ENCODE results near the gene LDB1.

DNA sequence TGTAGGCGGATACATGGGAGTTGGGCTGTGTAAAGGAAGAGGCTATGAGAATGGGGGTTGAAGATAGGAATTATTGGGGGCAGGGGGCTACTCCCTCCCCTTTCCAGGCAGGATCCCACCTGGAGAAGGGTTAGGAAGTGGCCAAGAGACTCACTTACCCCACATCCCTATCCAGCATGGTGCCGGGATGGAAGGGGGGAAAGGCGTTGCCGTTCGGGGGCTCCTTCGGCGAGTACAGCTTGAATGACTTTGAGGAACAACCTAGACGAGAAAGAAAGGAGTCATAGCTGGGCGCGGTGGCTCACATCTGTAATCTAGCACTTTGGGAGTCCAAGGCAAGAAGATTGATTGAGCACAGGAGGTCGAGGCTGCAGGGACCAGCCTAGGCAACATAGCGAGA is 8.9 kb downstream of the LDB1 start:
- TF ChIP-seq, protein P1, sequence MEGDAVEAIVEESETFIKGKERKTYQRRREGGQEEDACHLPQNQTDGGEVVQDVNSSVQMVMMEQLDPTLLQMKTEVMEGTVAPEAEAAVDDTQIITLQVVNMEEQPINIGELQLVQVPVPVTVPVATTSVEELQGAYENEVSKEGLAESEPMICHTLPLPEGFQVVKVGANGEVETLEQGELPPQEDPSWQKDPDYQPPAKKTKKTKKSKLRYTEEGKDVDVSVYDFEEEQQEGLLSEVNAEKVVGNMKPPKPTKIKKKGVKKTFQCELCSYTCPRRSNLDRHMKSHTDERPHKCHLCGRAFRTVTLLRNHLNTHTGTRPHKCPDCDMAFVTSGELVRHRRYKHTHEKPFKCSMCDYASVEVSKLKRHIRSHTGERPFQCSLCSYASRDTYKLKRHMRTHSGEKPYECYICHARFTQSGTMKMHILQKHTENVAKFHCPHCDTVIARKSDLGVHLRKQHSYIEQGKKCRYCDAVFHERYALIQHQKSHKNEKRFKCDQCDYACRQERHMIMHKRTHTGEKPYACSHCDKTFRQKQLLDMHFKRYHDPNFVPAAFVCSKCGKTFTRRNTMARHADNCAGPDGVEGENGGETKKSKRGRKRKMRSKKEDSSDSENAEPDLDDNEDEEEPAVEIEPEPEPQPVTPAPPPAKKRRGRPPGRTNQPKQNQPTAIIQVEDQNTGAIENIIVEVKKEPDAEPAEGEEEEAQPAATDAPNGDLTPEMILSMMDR (IDR thresholded peaks at IDR 0.05; ENCODE audit: low read length) = no peak
- no peak for TF ChIP-seq EZH2 (IDR thresholded peaks at IDR 0.05; ENCODE audit: borderline replicate concordance, low read length)

Measured in OCI-LY1 (cell line).